ENCODE results near the gene RBP3. TPM values are rescaled to one million over a fixed set of nuclear protein-coding genes. Genes with fewer than 3 reads are reported as not detected.
A peak's percentile ranks its signal among the peaks of the same experiment; 100 is the strongest.

Gene RBP3
- total RNA-seq, 2 experiments from 2014 or later = not detected

- ATAC-seq (peak; percentile 64), DNase-seq (peak; percentile 60)
- Mint-ChIP-seq H3K4me1 (ENCODE audit: low read depth) (peaks cover 28% of the 10 kb centered on the region), H3K36me3 (ENCODE audit: low read depth) (no peaks in the 10 kb centered on the region), H3K27ac (peak overlapping the region; percentile 72), H3K9me3 (no peaks in the 10 kb centered on the region), H3K27me3 (no peaks in the 10 kb centered on the region), H3K4me3 (no peak overlapping the region)
- intact Hi-C loops (cut with micrococcal nuclease) = no loop called here
- ChIA-PET POLR2A (interaction anchor here (1.2 kb wide), 1 partner anchor 263 kb away, joined by 3 read pairs; no protein-coding TSS in a partner anchor), CTCF (interaction anchor here (0.6 to 6.9 kb wide), 54 partner anchors 8 to 318 kb away, joined by 3 to 204 read pairs (median 4); partner anchors contain the start of genes GDF10 and RBP3)
- no peak for TF ChIP-seq CTCF (IDR thresholded peaks at IDR 0.05)
Observed at GRCh38 chr10:47311193-47311931, 36.8 kb upstream of the RBP3 start.

- Mint-ChIP-seq H3K9me3 (no peaks in the 10 kb centered on the region), H3K36me3 (ENCODE audit: low read depth) (no peaks in the 10 kb centered on the region), H3K4me3 (no peak overlapping the region), H3K27ac (peak overlapping the region; percentile 72), H3K4me1 (ENCODE audit: low read depth) (peaks cover 20% of the 10 kb centered on the region), H3K27me3 (no peaks in the 10 kb centered on the region)
- TF ChIP-seq CTCF (IDR thresholded peaks at IDR 0.05) = peak; percentile 97
- peak; percentile 92 for DNase-seq
- CTCF ChIA-PET = interaction anchor here (0.6 to 6.9 kb wide), 55 partner anchors 9 to 319 kb away, joined by 3 to 204 read pairs (median 4); partner anchors contain the start of genes GDF10 and RBP3
- peak; percentile 90 for ATAC-seq
- intact Hi-C loops (cut with micrococcal nuclease) = loop anchor here (2.0 kb wide), 2 partner anchors 265 to 287 kb away; no protein-coding TSS in a partner anchor
- POLR2A ChIA-PET = interaction anchor here (1.2 kb wide), 1 partner anchor 264 kb away, joined by 3 read pairs; no protein-coding TSS in a partner anchor
Observed at GRCh38 chr10:47311932-47312662, 36.1 kb upstream of the RBP3 start.

- CTCF ChIA-PET = interaction anchor here (0.6 to 6.9 kb wide), 23 partner anchors 9 to 290 kb away, joined by 3 to 204 read pairs (median 7); partner anchors contain the start of gene GDF10
Observed at GRCh38 chr10:47312663-47312995, 35.5 kb upstream of the RBP3 start.

GRCh38 chr10:47314416-47314970, 33.7 kb upstream of the RBP3 start:
- Mint-ChIP-seq H3K4me1 (ENCODE audit: low read depth) (peaks cover 18% of the 10 kb centered on the region), H3K4me3 (no peak overlapping the region), H3K27ac (peak overlapping the region; percentile 51), H3K27me3 (no peaks in the 10 kb centered on the region), H3K9me3 (no peaks in the 10 kb centered on the region), H3K36me3 (ENCODE audit: low read depth) (no peaks in the 10 kb centered on the region)
- POLR2A ChIA-PET = no interaction called here
- no peak for DNase-seq
- intact Hi-C loops (cut with micrococcal nuclease) = no loop called here
- no peak for ATAC-seq
- CTCF ChIA-PET = interaction anchor here (0.9 to 6.9 kb wide), 6 partner anchors 26 to 312 kb away, joined by 3 to 204 read pairs (median 9); no protein-coding TSS in a partner anchor
- no peak for TF ChIP-seq CTCF (IDR thresholded peaks at IDR 0.05)

More at GRCh38 chr10:47312663-47312995, 35.5 kb upstream of the RBP3 start:
- POLR2A ChIA-PET = no interaction called here
- DNase-seq (no peak), ATAC-seq (no peak)
- TF ChIP-seq CTCF (IDR thresholded peaks at IDR 0.05) = no peak
- intact Hi-C loops (cut with micrococcal nuclease) = loop anchor here (2.0 kb wide), 2 partner anchors 266 to 288 kb away; no protein-coding TSS in a partner anchor
- H3K4me1 Mint-ChIP-seq (ENCODE audit: low read depth) = peaks cover 18% of the 10 kb centered on the region
- no peaks in the 10 kb centered on the region for H3K9me3 Mint-ChIP-seq
- no peak overlapping the region for H3K27ac Mint-ChIP-seq
- H3K36me3 Mint-ChIP-seq (ENCODE audit: low read depth) = no peaks in the 10 kb centered on the region
- H3K4me3 Mint-ChIP-seq = no peak overlapping the region
- no peaks in the 10 kb centered on the region for H3K27me3 Mint-ChIP-seq

Data from activated CD8-positive, alpha-beta T cell treated with anti-CD3 and anti-CD28 coated beads for 36 hours (primary cell).